Upper lobe of left lung (tissue), 6 donors: Measurements from ENCODE around the gene KLRB1. TPM values are rescaled to one million over a fixed set of nuclear protein-coding genes. Genes with fewer than 3 reads are reported as not detected.

Experiments
- ATAC-seq, 2 donors: fragments of 200-7000 bp; cut with Tn5 transposase; one replicate each; pipeline ENCODE4 v1.9.1; 2022; ENCODE audit warnings: mild to moderate bottlenecking in 2 of 2, moderate library complexity in 2 of 2; ENCODE audit not compliant: low FRiP score in 2 of 2
- DNase-seq, 2 donors: peaks; one replicate each; pipeline ENCODE4 v3.0.0-alpha.2; 2019 to 2020
- H3K27ac ChIP-seq, 4 donors: fragments of 200-600 bp; sonication (generic); one replicate each; pipeline ENCODE4 v1.5.1; 2016 to 2019
- H3K27me3 ChIP-seq, 4 donors: fragments of 200-600 bp; sonication (generic); one replicate each; pipeline ENCODE4 v1.5.1; 2017 to 2019
- H3K36me3 ChIP-seq, 4 donors: fragments of 200-600 bp; sonication (generic); one replicate each; pipeline ENCODE4 v1.5.1; 2016 to 2019
- H3K4me1 ChIP-seq, 4 donors: fragments of 200-600 bp; sonication (generic); one replicate each; pipeline ENCODE4 v1.5.1; 2018 to 2019
- H3K4me3 ChIP-seq, 4 donors: fragments of 200-600 bp; sonication (generic); one replicate each; pipeline ENCODE4 v1.5.1; 2017 to 2019; ENCODE audit warnings: mild to moderate bottlenecking in 2 of 4, moderate library complexity in 1 of 4
- H3K9me3 ChIP-seq, 4 donors: fragments of 200-600 bp; sonication (generic); one replicate each; pipeline ENCODE4 v1.5.1; 2018 to 2019
- CTCF ChIP-seq, 6 experiments: fragments of 450-650 bp in 4 of 6; fragments of 200-600 bp in 2 of 6; sonication (generic) in 2 of 6; IDR thresholded peaks; one replicate each; pipeline ENCODE4 v1.5.1; 2016 to 2019; ENCODE audit warnings: antibody characterized with exemption in 6 of 6
- EP300 ChIP-seq, 4 donors: sonication (generic); formaldehyde crosslinking; IDR thresholded peaks; one replicate each; pipeline ENCODE4 v1.5.1; 2017; ENCODE audit warnings: antibody characterized with exemption in 4 of 4, control low read depth in 2 of 4
- POLR2A ChIP-seq, 4 donors: fragments of 450-650 bp; IDR thresholded peaks; one replicate each; pipeline ENCODE4 v1.5.1; 2016 to 2017; ENCODE audit warnings: antibody characterized with exemption in 4 of 4, mild to moderate bottlenecking in 2 of 4
- POLR2AphosphoS5 ChIP-seq, 2 donors: sonication (generic); formaldehyde crosslinking; IDR thresholded peaks; one replicate each; pipeline ENCODE4 v1.5.1; 2017; ENCODE audit warnings: antibody characterized with exemption in 2 of 2
- WGBS, 2 donors: methylation state at CpG; one replicate each; pipeline ENCODE4 v1.1.5; 2017 to 2018; 5-methylcytosine and 5-hydroxymethylcytosine counted together
- total RNA-seq, 6 donors: library from RNA; depleted of rRNA in 4 of 6; stranded (reverse); fragments of >200 nt in 4 of 6; gene quantifications; one replicate each; pipeline versions ENCODE4 v1.1.0 to v1.2.1, GENCODE V29; 2016 to 2021
- donor health status: DM: no; HTN: no; CAD: no; lungs with moderate emphysema.
- donor health status: DM: no; HTN: yes; CAD: no; lungs with severe emphysema.

The KLRB1 gene
- total RNA-seq, 6 donors from 2014 or later = 1.3 to 7.6 (median 3.0) TPM; not detected in 1

- H3K36me3 ChIP-seq = no peaks in the 10 kb centered on the region
- WGBS, 2 donors = 41 to 52% methylated on average over 2 of the region's 2 CpGs
- H3K27me3 ChIP-seq = no peaks in the 10 kb centered on the region
- TF ChIP-seq POLR2AphosphoS5 (IDR thresholded peaks at IDR 0.05) = no peak
- no peak for TF ChIP-seq EP300 (IDR thresholded peaks at IDR 0.05)
- no peak for TF ChIP-seq POLR2A (IDR thresholded peaks at IDR 0.05)
- TF ChIP-seq CTCF (IDR thresholded peaks at IDR 0.05) = no peak
- no peaks in the 10 kb centered on the region for H3K9me3 ChIP-seq
- H3K4me3 ChIP-seq = no peak overlapping the region
- DNase-seq (no peak), ATAC-seq (no peak)
- peaks cover 0 to 12% (median 2%) of the 10 kb centered on the region in 4 donors for H3K4me1 ChIP-seq
- no peak overlapping the region for H3K27ac ChIP-seq
Measured at GRCh38 chr12:9634969-9635754, 27.4 kb upstream of the KLRB1 start.

- DNase-seq = peak in 1 of 2 donors; percentile 69
Measured at GRCh38 chr12:9634177-9634803, 26.6 kb upstream of the KLRB1 start.

GRCh38 chr12:9632766-9633165 lies 25.1 kb upstream of the KLRB1 start:
- no peak overlapping the region for H3K27ac ChIP-seq
- no peaks in the 10 kb centered on the region for H3K9me3 ChIP-seq
- H3K36me3 ChIP-seq = no peaks in the 10 kb centered on the region
- DNase-seq (peak in 1 of 2 donors; percentile 33), ATAC-seq (no peak)
- H3K4me3 ChIP-seq = no peak overlapping the region
- TF ChIP-seq CTCF (IDR thresholded peaks at IDR 0.05) (no peak), POLR2A (IDR thresholded peaks at IDR 0.05) (no peak), POLR2AphosphoS5 (IDR thresholded peaks at IDR 0.05) (no peak), EP300 (IDR thresholded peaks at IDR 0.05) (no peak)
- no peaks in the 10 kb centered on the region for H3K27me3 ChIP-seq
- peaks cover 0 to 8% (median 2%) of the 10 kb centered on the region in 4 donors for H3K4me1 ChIP-seq
- 88 to 97% methylated on average over 13 of the region's 13 CpGs for WGBS, 2 donors

More at GRCh38 chr12:9634177-9634803, 26.6 kb upstream of the KLRB1 start:
- Histone ChIP-seq H3K27ac (no peak overlapping the region), H3K4me1 (peaks cover 0 to 12% (median 2%) of the 10 kb centered on the region in 4 donors), H3K9me3 (no peaks in the 10 kb centered on the region), H3K36me3 (no peaks in the 10 kb centered on the region), H3K4me3 (no peak overlapping the region), H3K27me3 (no peaks in the 10 kb centered on the region)
- peak in 1 of 2 donors; percentile 64 for ATAC-seq
- WGBS, 2 donors = 22 to 30% methylated on average over 2 of the region's 2 CpGs
- peak in 5 of 6 experiments; percentile 48 to 83 (median 70) for TF ChIP-seq CTCF (IDR thresholded peaks at IDR 0.05)
- TF ChIP-seq EP300 (IDR thresholded peaks at IDR 0.05) = no peak

- no peaks in the 10 kb centered on the region for H3K27me3 ChIP-seq
- ATAC-seq (no peak), DNase-seq (no peak)
- no peak overlapping the region for H3K4me3 ChIP-seq
- no peaks in the 10 kb centered on the region for H3K4me1 ChIP-seq
- 56 to 58% methylated on average over 2 of the region's 2 CpGs for WGBS, 2 donors
- TF ChIP-seq POLR2A (IDR thresholded peaks at IDR 0.05) (no peak), POLR2AphosphoS5 (IDR thresholded peaks at IDR 0.05) (no peak), EP300 (IDR thresholded peaks at IDR 0.05) (no peak), CTCF (IDR thresholded peaks at IDR 0.05) (no peak)
- no peaks in the 10 kb centered on the region for H3K36me3 ChIP-seq
- no peaks in the 10 kb centered on the region for H3K9me3 ChIP-seq
- H3K27ac ChIP-seq = no peak overlapping the region
Measured at GRCh38 chr12:9626821-9627220, 19.1 kb upstream of the KLRB1 start.
